Measurements from ENCODE around the gene WIZ.
A peak's percentile ranks its signal among the peaks of the same experiment; 100 is the strongest.
"Not testable (repeated sequence)": the region's sequence is repeated elsewhere in the genome, so short reads cannot be mapped to it uniquely, and the experiment has no call there.

The WIZ gene, protein sequence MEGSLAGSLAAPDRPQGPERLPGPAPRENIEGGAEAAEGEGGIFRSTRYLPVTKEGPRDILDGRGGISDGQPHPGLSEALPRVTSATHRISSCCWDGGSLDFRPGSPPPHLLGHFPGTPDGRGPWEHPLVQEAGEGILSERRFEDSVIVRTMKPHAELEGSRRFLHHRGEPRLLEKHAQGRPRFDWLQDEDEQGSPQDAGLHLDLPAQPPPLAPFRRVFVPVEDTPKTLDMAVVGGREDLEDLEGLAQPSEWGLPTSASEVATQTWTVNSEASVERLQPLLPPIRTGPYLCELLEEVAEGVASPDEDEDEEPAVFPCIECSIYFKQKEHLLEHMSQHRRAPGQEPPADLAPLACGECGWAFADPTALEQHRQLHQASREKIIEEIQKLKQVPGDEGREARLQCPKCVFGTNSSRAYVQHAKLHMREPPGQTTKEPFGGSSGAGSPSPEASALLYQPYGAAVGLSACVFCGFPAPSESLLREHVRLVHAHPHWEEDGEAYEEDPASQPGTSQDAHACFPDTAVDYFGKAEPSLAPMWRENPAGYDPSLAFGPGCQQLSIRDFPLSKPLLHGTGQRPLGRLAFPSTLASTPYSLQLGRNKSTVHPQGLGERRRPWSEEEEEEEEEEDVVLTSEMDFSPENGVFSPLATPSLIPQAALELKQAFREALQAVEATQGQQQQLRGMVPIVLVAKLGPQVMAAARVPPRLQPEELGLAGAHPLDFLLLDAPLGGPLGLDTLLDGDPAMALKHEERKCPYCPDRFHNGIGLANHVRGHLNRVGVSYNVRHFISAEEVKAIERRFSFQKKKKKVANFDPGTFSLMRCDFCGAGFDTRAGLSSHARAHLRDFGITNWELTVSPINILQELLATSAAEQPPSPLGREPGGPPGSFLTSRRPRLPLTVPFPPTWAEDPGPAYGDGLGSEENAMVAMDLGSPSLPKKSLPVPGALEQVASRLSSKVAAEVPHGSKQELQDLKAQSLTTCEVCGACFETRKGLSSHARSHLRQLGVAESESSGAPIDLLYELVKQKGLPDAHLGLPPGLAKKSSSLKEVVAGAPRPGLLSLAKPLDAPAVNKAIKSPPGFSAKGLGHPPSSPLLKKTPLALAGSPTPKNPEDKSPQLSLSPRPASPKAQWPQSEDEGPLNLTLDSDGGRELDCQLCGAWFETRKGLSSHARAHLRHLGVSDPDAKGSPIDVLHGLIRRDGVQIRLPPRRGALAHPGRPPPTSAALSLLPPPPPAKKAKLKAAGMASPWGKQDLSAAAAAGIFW (N-terminal part only)

DNA sequence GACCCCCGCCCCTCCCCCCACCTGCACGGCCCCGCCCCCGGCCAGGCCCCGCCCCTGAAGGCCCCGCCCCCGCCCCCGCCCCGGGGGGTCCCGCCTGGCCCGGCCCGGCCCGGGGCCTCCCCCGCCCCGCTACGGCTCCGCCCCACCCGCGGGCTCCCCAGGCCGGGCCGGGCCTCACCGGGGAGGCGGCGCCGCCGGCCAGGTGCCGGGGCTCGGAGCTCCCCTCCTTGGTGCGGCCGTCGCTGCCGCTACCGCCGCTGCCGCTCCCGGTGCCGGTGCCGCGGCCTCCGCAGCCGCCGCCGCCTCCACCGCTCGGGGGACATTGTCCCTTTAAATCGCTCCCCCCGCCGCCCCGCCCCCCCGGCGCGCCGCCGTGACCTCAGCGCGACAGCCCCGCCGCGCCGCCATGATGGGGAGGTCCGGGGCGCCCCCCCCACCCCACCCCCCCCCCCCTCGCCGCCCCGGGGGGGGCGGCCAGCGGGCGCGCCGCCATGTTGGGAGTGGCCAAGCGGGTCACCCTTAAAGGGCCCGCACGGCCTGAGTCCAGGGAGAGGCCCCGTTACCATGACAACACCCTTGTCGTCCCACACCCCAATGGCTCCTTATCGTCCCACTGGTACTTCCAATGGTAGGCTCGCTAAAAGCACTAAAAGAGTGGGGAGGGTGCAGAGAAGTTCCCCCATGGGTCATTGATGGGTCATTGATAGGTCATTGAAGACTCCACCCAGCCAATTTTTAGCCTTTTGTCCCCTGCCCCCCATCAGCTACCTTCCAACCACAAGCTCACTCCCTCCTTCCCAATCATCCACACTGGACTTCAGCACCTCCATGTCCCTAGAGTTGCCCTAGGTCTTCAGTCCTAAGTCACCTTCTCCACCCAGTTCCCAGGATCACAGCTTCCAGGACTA lies at the start of gene WIZ:
WIZ (minus strand) TSS at position 337 of the 908 bp plus-strand sequence. CDS start 1,649 bp downstream, outside the sequence.
- DNase-seq, result peak; percentile 64

DNA sequence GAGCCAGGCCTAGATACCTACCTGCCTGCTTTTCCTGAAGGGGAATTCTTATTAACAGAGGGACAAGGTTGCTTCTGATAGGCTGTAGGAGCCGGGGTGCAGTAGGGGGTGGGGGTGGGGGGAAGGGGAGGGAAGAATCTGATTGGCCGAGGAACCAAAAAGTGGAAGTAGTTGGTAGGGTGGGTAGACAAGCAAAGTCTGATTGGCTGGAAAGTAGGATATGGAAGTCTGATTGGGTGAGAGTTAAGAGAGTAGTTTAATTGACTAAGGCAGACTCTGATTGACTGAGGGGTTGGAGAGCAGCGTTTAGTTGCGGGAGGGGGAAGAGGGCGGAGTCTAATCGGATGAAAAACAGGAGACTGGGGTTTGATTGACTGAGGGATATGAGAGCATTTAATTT lies 49.2 kb upstream of the WIZ start:
- no peak for DNase-seq

DNA sequence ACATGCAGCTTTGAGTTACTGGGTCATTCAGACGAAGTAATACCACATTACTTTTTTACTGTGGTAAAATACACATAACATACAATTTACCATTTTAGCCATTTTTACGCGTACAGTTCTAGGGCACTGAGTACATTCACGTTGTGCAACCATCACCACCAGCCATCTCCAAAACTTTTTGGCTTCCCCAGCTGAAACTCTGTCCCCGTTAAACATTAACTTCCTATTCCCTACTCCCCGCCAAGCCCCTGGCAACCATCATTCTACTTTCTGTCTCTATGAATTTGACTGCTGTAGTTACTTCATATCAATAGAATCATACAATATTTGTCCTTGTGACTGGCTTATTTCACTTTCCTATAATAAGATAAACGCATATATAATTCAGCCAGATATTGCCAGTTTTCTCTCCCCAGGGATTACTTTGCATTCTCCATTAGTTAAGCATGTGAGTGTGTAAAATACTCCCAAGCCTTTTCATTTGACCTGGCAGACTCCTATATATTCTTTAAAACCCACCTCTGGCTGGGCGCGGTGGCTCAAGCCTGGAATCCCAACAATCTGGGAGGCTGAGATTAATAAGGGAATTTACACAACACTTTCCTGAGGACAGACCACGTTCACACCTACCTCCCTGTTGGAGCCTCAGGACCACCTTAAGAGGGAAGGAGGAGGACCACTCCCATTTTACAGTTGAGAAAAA lies 48.6 kb upstream of the WIZ start:
- DNase-seq, result no peak

DNA sequence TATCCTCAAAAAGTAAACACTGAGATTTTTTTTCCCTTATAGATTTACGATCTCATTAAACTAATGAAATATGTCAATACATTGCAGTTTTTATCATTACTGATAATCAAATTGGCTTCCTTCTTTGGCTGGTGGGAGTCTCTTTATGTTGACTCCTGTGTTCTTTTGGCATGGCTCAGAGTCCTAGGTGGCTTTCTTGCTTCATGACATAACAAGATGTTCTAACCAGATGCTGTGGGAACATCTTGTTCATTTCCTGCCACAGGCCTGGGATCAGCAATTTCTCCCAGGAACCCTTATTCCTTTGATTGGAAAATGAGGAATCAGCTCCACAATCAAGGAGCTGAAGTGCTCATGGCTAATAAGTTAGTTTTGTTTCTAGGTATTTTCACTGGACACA lies 45.4 kb upstream of the WIZ start:
- DNase-seq, result no peak

DNA sequence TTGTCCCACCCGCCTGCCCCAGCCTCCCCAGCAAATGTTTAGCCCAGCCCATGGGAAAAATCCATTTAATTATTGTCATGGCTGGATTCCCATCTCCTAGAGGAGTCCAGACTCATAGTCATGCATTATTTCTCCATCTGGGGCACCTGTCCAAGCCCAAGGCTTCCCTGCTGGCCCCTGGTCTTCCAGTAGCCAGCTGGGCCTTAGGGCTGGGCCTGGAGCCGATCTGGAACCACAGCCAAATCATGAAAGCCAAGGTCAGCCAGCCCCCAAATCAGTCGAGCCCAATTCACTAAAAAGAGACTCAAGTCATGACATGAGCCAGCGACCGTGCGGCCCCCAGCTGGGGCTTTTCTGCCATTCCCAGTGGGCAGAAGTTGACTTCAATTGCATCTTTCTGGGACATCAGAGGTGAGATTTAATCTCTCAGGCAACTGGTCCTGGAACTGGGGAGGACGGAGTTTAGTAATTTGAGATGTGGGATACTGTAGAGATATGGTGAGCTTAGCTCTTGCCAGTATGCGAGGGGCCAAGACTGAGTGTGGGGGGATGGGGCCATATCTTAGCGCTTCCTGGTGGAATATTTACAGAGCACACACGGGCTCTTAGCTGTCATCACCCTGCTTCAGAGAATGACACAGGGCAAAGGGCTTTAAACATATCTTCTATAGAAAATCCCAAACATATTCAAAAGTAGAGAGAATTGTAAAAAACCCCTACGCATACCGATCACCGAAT lies 38.9 kb upstream of the WIZ start:
- no peak for DNase-seq

DNA sequence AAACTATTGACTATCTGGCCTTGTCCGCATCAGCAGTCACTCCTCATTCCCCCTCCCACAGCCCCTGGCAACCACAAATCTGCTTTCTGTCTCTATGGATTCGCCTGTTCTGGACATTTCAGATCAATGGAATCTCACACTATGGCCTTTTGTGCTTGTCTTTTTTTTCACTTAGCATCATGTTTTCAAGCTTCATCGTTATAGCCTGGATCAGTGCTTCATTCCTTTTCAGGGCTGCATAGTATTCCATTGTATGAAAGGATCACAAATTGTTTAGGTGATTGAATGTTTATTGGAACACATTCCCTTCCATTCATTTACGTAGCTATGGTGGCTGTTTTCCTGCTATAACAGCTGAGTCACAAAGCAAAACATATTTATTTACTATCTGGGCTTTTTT lies 37.3 kb upstream of the WIZ start:
- no peak for DNase-seq

DNA sequence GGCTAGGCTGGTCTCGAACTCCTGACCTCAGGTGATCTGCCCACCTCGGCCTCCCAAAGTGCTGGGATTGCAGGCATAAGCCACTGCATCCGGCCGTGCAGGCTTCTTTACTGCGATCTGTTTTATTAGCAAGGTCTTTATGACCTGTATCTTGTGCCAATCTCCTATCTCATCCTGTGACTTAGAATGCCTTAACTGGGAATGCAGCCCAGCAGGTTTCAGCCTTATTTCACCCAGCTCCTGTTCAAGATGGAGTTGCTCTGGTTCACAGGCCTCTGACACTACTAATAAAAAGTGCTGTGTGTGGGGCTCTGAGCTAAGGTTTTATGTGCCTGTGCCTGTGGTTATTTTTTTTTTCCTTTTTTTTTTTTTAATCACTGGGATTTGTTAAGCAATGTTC lies 36.0 kb upstream of the WIZ start:
- not testable (repeated sequence) for DNase-seq

DNA sequence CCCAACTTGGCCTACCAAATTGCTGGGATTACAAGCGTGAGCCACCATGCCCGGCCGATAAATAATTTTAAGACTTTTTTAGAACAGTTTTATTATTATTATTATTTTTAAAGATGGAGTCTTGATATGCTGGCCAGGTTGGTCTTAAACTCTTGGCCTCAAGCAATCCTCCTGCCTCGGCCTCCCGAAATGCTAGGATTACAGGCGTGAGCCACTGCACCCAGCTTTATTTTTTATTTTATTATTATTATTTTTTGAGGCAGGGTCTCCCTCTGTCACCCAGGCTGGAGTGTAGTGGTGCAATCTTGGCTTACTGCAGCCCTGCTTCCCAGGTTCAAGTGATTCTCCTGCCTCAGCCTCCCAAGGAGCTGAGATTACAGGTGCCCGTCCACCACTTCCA lies 31.2 kb upstream of the WIZ start:
- DNase-seq, result not testable (repeated sequence)

DNA sequence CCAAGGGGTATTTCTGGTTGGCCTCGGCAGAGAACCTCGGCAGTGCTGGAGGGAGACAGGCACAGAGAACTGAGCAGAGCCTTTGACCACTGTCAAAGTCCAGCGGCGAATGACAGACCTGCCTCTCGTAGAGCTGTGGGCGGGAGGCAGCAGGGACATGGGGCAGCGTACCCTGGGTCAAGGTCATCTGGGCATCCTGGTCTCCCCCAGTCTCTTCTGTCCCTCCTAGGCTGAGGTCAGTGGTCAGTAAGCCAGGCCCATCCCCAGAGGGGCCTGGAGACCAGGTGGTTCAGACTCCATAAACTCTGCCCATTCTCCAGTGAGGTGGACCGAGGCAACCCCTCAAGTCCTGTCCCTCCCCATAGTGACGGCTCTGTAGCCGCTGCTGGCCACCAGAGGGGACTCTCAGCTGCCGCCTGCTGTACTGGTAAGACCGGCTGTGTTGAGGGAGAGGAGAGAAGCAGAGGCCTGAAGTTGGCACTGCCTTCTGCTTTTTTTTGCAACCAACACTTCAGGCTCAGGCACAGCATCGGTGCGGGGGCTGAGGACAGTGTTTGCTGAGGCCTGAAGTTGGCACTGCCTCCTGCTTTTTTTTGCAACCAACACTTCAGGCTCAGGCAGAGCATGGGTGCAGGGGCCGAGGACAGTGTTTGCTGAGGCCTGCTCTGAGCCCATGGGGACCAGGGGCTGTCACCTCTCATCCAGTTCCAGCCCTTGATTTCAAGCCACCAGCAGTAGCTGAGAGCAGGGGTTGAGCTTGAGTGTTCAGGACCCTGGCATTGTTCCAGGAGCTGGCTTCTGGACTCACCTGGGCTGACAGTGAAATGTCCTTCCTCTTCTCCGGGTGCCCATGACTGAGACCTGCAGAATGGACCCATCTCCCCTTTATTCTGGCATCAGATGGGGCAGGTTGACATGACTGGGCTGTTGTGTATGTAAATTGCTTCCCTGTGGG lies 29.9 kb upstream of the WIZ start, which contains the start of gene PGLYRP2:
PGLYRP2 (minus strand) TSS at position 111 of the 955 bp plus-strand sequence. CDS start 130 bp downstream, outside the sequence.
- no peak for DNase-seq

DNA sequence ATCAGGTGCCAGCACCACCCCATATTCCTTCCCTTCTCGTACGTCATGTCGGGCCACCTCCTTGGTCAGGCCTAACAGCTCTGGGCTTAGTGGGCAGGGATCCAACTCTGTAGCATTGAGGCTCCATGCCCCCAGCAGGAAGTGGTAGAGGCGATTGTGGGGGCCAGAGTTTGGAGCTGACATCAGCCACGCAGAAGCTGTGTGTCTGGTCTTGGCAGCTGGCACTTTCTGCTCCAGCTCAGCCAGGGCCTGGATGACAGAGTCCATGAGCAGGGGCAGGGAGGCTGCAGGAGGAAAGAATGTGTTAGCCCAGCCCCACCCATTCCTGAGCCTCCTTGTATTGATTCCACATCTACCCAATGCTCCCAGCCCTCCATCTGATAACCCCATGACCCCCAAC lies 26.6 kb upstream of the WIZ start:
- no peak for DNase-seq

DNA sequence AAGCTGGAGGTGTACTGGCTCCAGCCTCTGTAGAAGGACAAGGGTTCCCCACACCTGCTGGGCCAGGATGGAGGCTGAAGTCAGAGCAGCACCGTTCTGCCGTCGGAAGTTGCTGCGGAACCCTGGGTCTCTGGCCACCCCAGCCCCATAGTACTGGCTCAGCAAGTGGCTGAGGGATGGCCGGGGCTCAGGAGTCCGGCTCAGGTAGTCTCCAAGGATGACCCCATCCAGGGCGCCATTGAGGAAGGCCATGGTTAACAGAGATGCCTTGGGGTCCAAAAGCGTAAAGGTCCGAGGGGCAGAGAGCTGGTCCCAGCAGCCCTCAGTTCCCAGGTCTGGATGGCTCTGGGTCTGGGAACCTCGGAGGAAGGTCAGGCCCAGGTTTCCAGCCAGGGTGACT lies 25.9 kb upstream of the WIZ start:
- DNase-seq, result no peak

DNA sequence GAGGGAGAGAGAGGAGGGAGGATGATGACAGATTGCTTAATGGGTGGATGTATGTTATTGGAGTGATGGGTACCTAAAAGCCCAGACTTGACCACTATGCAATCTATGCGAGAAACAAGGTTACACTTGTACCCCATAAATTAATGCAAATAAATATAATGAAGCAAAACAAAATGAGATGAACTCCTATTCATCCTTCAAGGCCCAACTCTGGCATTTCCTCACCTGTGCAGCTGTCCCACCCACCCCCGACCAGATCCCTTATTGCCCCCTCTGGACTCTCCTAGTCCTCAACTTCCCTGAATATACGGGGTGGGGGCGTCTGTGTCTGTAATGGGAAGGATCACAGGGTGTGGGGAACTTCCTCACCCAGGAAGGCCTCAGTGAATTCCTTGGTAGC lies 25.4 kb upstream of the WIZ start:
- DNase-seq, result no peak

DNA sequence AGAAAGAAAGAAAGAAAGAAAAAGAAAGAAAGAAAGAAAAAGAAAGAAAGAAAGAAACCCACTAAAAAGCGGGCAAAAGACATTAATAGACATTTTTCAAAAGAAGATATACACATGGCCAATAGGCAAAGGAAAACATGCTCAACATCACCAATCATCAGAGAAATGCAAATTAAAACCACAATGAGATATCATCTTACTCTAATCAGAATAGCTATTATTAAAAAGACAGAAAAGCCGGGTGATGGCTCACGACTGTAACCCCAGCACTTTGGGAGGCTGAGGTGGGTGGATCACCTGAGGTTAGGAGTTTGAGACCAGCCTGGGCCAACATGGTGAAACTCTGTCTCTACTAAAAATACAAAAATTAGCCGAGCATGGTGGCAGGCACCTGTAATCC lies 24.1 kb upstream of the WIZ start:
- not testable (repeated sequence) for DNase-seq

DNA sequence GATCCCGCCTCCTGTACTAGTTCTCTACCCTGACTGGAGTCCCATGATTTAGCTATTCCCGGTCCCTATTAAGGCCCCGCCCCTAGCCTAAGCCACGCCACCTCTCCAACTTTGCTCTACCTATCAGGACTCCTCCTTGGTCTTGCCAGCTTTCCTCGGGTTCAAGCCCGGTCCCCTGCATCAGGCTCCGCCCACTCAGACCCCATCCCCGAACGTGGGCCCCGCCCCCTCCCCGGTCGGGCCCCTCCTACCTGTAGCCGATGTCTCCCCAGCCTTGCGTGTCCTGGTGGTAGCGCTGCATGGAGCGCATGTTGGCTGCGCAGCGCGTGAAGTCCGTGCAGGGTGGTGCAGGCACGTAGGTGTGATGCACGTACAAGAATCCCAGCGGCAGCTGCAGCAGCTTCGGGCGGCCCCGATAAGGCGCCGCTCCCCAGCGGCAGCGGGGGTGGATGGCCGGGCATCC lies 21.9 kb upstream of the WIZ start:
- no peak for DNase-seq

DNA sequence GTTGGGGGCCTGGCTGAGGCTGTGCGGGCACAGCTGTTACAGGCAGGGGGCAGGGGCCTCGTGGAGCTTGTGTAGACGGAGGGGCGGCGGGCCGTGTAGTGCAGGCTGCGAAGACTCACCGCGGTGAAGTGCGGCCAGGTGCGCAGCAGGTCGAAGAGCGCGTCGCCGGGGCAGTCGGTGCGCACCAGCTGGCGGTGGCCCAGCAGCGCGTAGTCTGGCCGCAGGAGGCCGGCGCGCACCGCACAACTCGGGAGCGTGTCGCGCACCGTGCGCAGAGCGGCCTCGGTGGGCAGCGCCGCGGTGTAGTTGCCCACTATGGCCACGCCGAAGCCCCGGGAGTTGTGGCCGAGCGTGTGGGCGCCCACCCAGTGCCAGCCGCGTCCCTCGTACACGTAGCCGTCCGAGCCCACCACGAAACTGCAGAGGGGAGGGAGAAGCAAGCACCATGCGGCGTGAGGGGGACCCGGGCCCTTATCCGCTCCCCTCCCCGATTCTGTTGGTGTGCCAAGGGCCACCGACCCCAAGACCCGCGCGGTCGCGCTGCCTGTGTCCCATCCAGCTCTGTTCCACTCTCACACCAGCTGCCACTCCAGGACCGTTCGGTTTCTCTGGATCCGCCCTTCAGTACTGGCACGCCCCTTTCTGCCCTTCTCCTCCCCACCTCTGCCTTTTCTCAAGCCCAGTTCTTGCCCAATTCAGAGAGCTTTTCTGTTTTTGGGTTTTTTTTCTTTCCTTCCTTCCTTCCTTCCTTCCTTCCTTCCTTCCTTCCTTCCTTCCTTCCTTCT lies 19.9 kb upstream of the WIZ start:
- DNase-seq, result no peak

DNA sequence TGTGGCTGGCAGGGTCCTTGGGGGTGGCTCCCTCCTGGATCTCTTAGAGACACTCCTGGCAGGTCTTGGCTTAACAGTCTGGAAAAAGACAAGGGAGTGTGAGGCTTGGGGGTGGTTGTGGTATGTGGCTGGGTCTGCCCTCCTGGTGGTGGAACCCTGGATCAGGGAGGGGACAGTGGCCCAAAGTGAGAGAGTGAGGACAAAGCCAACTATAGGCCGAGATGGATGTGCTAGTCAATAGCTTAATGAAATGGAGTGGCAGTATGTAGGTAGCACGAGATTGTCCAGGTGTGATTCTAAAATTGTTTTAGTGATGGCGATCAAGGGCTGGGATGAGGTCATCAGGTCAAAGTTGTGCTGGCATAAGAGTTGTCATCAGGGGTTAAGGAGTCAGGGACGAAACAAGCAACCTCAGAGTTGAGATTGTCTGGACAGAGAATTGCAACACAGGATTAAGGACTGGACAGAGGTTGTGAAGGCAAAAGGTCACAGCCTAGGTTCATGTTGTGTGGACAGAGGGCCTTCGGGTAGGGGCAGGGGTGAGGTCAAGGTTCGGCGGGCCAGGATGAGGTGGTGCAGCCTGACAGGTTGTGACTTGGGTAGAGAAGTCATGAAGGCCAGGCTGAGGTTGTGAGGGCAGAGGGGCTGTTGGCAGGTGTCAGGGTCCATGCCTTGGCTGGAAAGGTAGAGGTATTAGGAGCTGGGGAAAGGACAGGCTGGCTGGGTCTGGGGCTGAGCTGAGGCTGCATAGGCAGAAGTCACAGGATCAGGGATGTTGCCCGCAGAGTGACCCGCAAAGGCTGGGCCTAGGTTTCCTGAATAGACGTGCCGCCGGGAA lies 19.1 kb upstream of the WIZ start:
- DNase-seq, result no peak

DNA sequence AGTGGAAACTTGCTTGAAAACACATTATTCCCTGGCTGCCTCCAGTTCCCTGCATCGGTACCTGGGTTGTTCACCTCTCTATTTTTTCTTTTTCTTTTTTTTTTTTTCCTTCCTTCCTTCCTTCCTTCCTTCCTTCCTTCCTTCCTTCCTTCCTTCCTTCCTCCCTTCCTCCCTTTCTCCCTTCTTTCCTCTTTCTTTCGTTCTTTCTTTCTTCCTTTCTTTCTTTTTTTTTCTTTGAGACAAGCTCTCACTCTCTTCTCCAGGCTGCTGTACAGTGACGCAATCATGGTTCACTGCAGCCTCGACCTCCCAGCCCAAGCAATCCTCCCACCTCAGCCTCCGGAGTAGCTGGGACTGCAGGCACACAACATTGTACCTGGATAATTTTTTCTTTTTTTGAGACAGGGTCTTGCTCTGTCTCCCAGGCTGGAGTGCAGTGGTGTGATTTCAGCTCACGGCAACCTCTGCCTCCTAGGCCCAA lies 18.0 kb upstream of the WIZ start:
- DNase-seq, result no peak
